Measurements from ENCODE around the gene LAT. TPM values are rescaled to one million over a fixed set of nuclear protein-coding genes. Genes with fewer than 3 reads are reported as not detected.

The LAT gene
- 0.72 and 1.1 TPM in 2 replicates for total RNA-seq

GRCh38 chr16:28984619-28985135 is at the start of gene LAT:
Gene LAT, plus strand, starts transcription at chr16:28985052. Its CDS starts 366 bp downstream, at chr16:28985418.

DNA sequence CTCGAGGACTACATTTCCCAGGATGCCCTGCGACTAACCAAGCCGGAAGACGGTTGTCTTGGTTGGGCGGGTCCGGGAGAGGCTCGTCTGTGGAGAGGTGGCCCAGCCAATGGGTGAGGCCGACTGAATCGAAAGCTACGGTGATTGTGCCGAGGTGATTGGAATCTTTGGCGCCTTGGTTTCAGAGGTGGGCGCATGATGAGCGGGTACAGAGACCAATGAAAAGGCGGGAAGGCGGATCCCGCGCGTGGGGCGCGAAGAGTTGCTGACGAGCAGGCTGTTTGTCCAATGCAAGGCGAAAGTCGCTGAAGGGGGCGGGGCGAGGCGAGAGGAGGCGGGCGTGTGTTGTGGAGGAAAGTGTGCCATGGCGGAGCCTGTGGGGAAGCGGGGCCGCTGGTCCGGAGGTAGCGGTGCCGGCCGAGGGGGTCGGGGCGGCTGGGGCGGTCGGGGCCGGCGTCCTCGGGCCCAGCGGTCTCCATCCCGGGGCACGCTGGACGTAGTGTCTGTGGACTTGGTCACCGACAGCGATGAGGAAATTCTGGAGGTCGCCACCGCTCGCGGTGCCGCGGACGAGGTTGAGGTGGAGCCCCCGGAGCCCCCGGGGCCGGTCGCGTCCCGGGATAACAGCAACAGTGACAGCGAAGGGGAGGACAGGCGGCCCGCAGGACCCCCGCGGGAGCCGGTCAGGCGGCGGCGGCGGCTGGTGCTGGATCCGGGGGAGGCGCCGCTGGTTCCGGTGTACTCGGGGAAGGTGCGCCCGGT is 34.0 kb upstream of the LAT start, which contains the start of gene NFATC2IP:
Gene NFATC2IP (plus strand): TSS at position 290 of the 762 bp plus-strand sequence. CDS start 75 bp downstream, at position 365.

DNA sequence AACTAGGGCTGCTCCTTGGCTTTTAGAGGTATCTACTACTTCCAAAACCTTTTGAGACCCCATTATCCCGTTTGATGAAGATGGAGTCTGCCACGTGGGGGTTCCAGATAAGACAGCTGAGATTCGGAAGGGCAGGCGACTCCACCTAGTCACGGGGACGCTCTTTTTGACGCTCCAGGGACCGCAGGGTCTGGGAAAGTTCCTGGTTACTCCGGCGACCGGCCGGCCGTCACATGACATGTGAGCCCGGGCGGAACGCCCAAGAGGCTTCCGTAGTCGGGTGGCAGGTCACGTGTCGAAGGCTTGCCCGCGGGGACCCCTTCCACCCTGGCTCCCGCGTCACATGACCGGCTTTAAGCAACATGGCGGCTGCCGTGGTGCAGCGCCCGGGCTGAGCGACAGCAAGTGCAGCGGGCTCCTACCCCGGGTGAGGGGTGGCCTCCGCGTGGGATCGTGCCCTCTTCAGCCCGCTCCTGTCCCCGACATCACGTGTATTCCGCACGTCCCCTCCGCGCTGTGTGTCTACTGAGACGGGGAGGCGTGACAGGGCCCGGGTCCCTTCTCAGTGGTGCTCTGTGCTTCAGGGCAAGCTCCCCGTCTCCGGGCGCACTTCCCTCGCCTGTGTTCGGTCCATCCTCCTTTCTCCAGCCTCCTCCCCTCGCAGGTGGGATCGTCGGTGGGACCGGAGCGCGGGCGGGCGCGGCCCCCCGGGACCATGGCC is 10.3 kb upstream of the LAT start, which contains the start of gene SPNS1:
Gene SPNS1 (plus strand): TSS at position 342 of the 721 bp plus-strand sequence. CDS start 374 bp downstream, at position 716.

Other genes starting within 250 kb of the LAT start
- gene NPIPB9, start 233.3 kb upstream of the LAT start, total RNA-seq: 1.8 and 3.7 TPM in 2 replicates
- 62.0 and 106 TPM in 2 replicates for gene ATXN2L, start 162.1 kb upstream of the LAT start, total RNA-seq
- gene TUFM, start 138.7 kb upstream of the LAT start, total RNA-seq: 96.9 and 122 TPM in 2 replicates
- 16.2 and 24.8 TPM in 2 replicates for gene SH2B1, start 121.2 kb upstream of the LAT start, total RNA-seq
- 0.29 and 0.44 TPM in 2 replicates for gene ATP2A1, start 106.6 kb upstream of the LAT start, total RNA-seq
- gene RABEP2, start 59.8 kb upstream of the LAT start, total RNA-seq: 36.5 and 51.4 TPM in 2 replicates
- gene CD19, start 53.1 kb upstream of the LAT start, total RNA-seq: not detected in 2 replicates
- 17.9 and 24.9 TPM in 2 replicates for gene NFATC2IP, start 34.1 kb upstream of the LAT start, total RNA-seq
- gene SPNS1, start 10.3 kb upstream of the LAT start, total RNA-seq: 53.1 and 72.2 TPM in 2 replicates